Activated naive CD4-positive, alpha-beta T cell treated with anti-CD3 and anti-CD28 coated beads, Interleukin-2, amount 50 U/mL, for 16 hours (primary cell): ENCODE measurements around the gene GRB2.
"Not testable (repeated sequence)": the region's sequence is repeated elsewhere in the genome, so short reads cannot be mapped to it uniquely, and the experiment has no call there.

Experiments
- DNase-seq: peaks from one replicate; pipeline ENCODE4 v3.0.0-alpha.2; 2020

The GRB2 gene

DNA sequence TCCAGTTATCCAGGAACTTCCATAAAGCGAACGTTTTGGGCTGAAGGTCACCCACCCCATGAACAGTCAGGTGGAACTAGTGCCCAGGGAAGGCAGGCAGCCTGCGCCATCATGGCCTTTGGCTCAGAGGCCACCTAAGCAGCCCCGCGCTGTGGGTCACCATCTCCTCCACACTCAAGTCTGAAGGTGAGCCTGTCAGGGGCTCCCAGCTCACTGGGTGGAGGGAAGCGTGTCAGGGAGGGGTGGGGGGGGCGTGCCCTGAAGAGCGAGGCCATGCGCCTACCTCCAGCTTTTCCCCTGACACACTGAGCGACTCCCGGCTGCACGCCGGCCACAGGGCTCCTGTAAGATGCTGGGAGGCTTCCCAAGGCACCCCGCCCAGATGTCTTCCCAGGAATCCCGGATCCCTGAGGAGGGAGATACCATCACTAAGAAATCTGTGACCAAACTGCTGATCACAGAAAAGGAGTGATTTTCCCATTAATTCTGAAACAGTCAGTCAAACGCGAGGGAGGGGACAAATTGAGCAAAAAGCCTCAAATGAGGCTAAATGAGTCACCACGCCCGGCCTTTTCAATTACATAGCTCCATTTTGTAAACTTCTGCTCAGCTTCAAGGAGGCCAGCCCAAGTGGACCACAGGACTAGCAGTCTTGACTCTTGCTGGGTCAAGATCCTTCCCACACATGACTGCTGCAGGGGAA is 89.8 kb downstream of the GRB2 start:
- DNase-seq = no peak

DNA sequence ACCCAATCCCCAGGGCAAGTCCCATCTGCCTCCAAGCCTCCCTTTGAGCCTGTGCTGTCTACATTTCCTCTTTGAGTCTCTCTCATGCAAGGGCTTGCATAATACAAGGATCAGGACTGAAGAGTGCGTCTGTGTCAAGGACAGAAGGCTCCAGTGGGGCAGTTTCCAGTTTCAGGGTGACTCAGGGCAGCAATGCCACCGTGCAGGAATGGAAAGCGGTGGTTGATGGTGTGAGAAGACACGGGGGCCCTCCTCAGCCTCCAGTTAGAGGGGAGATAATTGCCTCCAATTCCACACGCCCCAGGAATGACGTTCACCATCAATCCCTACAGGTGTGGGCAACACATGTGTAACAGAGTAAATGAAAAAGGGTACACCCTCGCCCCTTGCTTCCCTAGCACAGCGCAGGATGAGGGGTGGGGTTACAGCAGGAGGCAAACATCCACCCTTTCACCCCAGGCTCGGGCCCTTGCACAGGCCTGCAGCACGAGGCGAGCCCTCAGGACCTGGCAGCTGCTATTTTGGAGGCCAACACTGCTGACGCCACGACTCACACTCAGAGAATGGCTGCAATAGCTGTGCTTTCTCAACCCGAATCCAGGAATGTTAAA is 91.4 kb downstream of the GRB2 start:
- DNase-seq = no peak

DNA sequence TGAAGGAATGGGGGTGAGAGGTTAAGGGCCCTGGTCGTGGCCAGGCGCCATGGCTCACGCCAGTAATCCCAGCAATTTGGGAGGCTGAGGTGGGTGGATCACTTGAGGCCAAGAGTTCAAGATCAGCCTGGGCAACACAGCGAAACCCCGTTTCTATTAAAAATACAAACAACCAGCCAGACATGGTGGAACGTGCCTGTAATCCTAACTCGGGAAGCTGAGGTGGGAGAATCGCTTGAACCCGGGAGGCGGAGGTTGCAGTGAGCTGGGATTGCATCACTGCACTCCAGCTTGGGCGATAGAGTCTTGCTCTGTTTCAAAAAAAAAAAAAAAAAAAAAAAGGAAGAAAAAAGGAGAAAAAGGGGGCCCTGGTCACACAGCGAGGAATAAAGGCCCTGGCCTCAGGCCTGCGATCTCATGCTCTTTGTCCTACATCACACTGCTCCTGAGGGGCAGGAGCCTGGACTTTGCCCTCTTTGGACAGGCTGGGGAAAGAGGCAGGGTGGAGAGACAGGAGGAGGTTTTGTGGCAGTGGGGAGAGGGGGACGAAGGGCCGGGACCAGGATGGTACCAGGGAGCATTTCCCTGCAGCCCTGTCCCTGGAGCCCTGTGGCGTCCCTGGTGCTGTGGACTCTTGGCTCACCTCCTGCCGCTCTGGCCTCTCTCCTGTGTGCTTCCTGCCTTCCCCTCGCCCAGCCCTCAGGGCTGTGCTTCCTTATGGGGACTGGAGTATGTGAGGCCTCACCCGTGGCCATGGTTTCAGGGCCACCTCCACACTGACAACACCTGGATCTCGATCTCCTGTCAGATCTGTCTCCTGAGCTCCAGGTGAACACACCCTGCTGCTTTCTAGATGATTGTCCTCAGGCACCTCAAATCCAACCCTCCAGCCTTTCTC is 96.5 kb downstream of the GRB2 start:
- DNase-seq = no peak

DNA sequence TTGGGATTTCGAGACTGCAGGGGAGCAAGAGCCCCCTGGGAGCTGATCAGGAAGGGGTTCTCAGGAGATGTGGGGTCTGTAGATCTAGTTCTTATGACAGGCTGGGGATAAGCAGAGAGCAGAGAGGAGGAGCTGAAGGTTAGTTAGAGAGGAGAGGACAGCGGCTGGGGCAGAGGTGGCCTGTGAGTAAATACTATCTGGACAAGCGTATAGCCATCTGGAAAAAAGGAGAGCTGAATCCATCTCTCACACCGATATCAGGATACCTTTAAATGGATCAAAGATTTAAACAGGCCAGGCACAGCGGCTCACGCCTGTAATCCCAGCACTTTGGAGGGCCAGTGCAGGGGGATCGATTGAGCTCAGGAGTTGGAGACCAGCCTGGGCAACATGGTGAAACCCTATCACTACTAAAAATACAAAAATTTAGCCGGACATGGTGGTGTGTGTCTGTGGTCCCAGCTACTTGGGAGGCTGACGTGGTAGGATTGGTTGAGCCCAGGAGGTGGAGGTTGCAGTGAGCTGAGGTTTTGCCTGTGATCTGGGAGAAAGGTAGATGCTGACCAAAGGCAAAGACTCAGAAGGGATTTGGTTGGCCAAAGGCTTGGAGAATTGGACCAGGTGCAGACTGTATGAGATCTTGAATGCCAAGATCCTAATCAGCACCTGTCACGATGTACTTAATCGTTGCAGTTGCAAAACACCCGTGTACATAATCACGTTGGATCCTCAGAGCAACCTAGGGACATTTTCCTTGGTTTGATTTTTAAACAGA is 97.3 kb downstream of the GRB2 start:
- DNase-seq = no peak

DNA sequence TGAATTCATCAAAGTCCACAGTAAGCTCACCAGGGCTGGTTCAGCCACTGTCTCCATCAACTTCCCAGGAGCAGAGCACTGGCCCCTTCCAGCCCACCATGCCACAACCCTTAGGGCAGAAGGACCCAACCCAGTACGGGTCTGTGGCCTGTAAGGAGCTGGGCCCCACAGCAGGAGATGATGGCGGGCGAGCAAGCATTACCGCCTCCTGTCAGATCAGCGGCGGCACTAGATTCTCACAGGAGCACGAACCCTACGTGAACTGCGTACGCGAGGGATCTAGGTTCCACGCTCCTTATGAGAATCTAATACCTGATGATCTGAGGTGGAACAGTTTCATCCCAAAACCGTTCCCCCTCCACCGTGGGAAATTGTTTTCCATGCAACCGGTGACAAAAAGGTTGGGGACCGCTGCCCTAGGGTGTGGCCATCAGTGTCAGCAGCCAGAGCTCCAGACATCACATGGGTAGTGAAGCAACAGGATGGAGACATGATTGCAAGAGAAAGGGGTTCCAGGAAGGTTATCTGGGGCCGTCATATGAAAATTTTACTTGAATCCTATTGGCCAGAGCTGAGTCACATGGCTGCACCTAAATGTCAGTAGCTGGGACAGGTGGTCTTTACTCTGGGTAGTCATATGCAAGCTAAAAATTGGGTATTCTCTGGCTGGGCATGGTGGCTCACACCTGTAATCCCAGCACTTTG is 103.8 kb downstream of the GRB2 start:
- no peak for DNase-seq

DNA sequence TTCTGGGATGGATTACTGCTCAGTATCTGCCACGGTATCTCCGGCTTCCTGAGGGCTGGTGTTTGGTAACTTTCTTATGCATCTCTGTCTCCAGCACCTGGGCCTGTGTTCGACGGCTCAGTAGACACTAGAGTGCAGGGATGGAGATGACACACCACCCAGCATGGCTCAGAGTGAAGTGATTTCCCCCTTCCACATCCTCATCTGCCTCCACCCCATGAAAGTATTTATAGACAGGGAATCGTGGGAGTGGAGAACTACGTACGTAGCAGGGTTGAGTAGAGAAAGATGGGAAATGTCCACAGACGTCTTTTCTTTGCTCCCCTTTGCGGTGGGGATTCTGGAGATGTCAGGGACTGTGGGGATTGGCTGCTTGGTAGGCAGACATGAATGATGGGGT is 104.4 kb downstream of the GRB2 start:
- no peak for DNase-seq

DNA sequence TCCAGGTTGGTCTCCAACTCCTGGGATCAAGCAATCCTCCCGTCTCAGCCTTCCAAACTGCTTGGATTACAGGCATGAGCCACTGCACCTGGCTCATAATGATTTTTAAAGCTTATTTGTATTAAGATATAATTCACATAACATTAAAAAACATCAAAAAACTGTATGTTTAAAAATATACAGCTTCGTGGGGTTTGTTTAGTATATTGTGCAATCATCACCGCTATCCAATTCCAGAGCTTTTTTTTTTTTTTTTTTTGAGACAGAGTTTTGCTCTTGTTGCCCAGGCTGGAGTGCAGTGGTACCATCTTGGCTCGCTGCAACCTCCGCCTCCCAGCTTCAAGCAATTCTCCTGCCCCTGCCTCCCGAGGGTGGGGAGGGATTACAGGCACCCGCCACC is 105.2 kb downstream of the GRB2 start:
- DNase-seq = no peak

DNA sequence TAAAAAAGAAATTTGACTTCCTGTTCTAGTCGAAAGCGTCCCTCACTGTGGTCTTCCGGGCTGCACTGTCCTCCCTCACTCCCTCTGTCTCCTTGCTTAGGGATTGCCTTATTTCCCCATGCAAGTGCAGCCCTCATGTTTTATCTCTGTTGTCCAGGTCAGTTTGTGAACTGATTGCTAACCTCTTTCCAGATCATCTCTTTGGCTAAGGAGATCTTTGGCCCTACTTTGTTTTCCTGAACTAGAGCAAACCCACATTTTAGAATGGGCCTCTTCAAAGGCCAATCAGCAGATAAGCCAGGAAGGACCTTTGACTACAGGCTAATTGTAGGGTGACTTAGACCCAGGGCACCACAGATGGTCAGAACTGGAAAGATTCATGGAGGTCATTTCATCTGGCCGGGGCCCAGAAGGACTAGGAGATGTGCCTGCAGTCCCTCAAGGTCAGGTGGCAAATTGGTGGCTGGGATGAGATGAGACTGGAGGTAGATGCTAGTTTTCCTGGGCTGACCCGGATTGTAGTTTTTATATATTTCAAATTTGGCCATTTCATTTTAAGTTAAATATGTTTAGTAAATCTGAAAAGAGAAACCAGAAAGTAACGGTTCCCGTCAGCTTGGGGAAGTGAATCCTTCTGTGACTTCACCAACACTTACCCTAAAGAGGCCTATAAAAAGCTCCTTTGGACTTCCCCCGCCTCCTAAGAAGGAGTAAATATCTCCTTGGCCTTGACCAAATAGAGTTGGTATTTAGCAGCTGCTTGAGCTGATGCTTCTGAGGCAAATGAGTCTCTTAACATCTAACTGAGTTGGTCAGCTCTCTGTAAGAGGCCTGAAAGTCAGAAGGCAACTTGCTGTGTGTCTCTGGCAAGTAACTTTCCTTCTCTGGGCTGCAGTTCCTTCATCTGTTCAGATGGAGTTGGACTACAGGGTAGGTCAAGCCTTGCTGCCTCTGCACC is 110.0 kb downstream of the GRB2 start:
- DNase-seq = no peak

DNA sequence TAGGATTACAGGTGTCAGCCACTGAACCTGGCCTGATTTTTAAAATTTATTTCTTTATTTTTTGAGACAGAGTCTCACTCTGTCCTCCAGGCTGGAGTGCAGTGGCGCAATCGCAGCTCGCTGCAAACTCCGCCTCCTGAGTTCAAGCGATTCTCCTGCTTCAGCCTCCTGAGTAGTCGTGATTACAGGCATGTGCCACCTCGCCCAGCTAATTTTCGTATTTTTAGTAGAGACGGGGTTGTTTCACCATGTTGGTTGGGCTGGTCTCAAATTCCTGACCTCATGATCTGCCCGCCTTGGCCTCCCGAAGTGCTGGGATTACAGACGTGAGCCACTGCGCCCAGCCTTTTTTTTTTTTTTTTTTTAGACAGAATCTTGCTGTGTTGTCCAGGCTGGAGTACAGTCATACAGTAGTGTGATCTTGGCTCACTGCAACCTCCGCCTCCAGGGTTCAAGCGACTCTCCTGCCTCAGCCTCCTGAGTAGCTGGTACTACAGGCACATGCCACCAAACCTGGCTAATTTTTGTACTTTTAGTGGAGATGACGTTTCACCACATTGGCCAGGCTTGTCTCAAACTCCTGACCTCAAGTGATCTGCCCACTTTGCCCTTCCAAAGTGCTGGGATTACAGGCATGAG is 112.5 kb downstream of the GRB2 start:
- DNase-seq = not testable (repeated sequence)

DNA sequence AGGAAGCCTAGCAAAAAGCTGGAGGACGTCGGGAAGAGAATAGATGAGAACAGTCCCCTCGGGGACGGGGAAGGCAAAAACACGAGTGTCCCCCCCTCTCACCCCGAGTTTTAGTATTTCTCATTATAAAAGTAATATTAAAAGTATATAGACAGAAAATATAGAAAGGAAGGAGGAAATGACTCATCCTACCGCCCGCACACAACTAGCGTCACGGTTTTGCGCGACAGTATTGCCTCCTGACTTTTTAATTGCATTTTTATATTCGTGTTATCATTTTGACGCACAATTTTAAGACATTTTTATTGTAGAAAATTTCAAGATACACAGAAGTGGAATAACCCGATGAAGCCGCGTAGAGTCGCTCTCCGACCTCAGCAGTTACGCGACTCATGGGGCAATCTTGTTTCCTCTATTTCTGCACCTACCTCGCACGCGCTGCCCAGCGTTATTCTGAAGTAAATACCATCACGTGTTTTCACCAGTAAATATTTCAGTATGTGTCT is 115.6 kb downstream of the GRB2 start:
- DNase-seq = peak; percentile 69

DNA sequence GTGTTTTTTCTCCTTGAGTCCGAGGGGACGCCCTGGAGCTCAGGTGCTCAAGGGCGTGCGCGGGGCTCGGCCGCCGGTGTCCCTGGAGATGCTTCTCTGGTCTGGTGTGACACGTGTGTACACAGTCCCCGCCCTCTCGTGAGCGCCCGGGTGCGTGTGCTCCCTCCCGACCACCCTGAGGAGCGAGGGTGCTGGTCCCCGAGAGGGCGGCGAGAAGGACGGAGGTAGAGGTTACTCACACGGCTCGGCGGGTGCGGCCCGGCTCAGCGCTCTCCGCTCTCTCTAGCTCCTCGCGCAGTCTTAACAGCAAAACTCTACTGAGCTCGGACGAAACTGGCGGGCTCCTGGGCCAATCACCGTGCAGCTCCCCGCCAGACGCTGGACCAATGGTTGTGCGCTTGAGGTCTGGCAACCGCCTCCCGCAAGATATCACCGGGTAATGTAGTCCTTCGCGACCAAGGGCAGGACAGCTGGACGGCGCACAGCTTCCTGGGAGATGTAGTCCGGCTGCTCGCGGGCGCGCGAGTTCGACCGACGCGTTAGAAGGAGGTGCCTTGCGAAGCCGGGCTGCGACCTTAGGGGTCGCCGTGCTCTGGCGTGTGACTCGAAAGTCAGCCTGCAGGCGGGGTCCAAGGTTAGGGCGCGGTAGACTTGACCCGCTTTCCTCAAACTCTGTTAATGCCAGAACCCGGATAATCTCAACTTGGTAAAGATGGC is 116.2 kb downstream of the GRB2 start, which contains the start of gene SLC25A19:
Gene SLC25A19, minus strand, starts transcription at position 319 of the 717 bp plus-strand sequence. CDS start 2,669 bp downstream, outside the sequence.
- DNase-seq = peak; percentile 96

DNA sequence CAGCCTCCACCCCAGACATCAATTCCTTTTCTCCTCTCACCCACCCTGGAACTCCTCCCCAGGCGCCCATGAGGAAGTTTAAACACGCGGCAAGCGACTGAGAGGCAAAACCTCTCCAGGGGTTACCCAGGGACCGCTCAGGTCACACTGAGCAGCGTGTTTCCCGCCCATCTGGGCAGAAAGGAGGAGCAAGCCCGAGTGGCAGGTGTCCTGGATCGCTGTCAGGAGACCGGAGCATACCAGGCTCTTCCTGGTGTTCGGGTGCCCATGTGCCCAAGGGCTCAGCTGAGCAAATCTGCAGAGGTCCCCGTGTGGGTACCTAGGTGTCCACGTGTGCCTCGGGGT is 116.7 kb downstream of the GRB2 start:
- peak; percentile 49 for DNase-seq

DNA sequence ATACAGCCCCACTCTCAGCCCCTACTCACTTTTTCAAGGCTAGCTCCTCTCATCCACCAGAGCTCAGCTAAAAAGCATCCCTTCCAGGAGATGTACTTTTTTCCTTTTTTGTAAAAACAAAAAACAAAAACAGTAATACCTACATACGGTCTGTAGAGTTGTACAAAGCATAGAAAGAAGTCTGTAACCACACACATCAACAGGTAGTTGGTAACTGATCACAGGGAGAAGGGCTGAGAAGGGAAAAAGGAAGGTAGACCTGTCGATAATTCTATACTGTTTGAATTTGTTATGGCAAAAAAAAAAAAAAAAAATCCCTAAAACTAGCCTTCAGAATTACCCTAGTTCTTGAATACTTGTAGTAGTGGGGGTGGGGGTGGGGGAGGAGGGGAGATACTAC is 117.1 kb downstream of the GRB2 start:
- no peak for DNase-seq

DNA sequence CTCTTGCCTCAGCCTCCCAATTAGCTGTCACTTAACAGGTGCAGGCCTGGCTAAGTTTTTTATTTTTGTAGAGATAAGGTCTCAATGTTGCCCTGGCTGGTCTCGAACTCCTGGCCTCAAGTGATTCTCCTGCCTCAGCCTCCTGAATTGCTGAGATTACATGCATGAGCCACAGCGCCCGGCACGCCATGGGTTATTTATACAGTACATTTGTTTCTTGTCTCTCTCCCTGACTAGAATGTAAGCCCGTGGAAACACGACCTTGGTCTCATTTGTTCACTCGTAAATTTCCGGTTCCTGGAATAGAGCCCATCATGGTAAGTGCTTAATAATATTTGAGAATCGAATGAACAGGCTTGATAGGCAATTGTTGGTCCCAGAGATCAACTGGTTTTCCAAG is 118.3 kb downstream of the GRB2 start:
- DNase-seq = no peak

DNA sequence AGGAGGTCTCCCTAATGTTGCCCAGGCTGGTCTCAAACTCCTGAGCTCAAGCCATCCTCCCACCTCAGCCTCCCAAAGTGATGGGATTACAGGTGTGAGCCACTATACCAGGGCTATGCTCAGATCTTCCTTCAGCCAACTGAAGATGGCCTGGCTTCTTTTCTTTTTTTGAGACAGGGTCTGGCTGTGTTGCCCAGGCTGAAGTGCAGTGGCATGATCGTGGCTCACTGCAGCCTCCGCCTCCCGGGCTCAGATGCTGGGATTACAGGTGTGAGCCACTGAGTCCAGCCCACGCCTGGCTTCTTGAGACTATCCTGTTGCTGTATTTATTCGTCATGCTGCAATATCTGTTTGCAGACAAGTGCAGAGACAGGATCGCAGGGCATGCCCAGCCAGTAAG is 120.4 kb downstream of the GRB2 start:
- DNase-seq = no peak

DNA sequence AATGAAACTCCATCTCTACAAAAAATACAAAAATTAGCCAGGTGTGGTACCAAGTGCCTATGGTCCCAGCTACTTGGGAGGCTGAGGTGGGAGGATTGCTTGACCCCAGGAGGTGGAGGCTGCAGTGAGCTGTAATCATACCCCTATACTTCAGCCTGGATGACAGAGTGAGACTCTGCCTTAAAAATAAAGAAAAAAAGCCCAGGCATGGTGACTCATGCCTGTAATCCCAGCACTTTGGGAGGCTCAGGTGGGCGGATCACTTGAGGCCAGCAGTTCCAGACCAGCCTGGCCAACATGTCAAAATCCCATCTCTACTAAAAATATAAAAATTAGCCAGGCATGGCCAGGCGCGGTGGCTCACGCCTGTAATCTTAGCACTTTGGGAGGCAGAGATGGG is 125.3 kb downstream of the GRB2 start:
- DNase-seq = not testable (repeated sequence)

DNA sequence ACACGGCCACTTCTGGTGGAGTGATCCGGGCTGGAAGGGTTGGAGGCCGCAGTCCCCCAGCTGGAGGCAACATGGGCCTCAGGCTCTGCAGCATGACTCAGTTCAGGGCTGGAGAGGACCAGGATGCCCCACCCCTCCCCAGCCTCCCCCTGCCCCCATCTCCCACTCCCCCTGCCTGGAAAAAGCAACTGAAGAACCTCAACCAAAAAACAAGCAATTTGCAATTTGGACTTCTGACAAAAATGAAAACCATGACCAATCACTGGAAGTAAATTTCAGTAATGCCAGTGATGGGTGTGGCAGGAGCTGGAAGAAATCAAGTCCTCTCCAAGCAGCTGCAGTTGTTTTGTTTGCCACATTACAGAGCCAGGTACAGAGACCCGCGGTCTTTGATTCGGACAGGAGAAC is 127.8 kb downstream of the GRB2 start:
- DNase-seq = no peak

DNA sequence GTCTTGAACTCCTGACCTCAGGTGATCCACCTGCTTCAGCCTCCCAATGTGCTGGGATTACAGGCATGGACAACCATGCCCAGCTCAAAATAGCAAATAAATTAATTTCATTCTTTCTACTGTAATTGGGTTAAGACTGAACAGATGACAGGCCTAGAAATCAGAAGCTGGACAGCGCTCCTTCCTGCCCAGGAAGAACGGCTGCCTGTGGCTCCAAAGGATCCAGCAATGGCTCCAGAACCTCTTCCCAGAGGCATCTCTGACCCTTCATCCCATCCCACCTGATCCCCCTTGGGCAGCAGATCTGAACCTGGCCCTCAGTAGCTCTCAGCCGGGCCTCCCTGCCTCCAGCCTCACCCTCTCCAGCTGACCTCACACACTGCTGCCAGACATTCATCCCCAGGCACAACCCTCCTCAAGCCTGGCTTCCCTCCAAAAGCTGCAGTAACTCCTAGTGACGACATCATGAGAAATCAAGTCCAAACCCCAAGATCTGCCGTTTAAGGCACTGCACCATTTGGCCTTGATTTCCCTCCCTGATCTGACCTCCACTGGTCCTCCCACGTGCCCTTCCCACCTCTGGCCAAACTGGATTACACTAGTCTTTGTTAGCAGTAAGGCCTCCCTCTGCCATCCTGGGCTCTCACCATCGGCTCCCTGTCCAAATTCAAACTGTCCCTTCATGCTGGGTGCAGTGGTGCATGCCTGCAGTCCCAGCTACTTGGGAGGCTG is 131.3 kb downstream of the GRB2 start:
- DNase-seq = no peak

DNA sequence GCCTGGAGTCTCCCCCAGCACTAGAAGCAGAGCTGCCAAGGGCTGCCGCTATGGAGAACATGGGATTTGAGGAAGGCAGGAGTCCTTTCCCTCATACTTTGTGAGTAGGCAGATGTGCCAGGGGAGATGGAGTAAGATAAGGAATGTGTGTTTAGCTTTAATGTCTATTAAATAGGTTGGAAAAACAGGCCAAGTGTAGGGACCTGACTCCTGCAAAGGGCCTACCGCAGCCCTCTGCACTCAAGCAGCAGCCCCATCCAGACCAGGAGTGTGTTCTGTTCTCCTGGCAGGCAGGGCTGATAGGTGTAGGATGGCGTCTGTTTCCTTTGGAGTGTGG is 132.7 kb downstream of the GRB2 start:
- DNase-seq = no peak
